GM12874 (cell line): ENCODE results near the gene RASGEF1C.

Experiments
- TF ChIP-seq, protein P1 (sequence below): IDR thresholded peaks from 2 replicates; pipeline ENCODE4 v1.5.1; 2011; ENCODE audit warnings: low read depth, mild to moderate bottlenecking, control low read depth, low read length, moderate library complexity; ENCODE audit not compliant: insufficient read depth

Gene RASGEF1C

GRCh38 chr5:180209137-180209581 is at the start of gene RASGEF1C:
Gene RASGEF1C (minus strand): TSS chr5:180209211. CDS start chr5:180138052, 71,159 bp downstream.
- TF ChIP-seq, protein P1, sequence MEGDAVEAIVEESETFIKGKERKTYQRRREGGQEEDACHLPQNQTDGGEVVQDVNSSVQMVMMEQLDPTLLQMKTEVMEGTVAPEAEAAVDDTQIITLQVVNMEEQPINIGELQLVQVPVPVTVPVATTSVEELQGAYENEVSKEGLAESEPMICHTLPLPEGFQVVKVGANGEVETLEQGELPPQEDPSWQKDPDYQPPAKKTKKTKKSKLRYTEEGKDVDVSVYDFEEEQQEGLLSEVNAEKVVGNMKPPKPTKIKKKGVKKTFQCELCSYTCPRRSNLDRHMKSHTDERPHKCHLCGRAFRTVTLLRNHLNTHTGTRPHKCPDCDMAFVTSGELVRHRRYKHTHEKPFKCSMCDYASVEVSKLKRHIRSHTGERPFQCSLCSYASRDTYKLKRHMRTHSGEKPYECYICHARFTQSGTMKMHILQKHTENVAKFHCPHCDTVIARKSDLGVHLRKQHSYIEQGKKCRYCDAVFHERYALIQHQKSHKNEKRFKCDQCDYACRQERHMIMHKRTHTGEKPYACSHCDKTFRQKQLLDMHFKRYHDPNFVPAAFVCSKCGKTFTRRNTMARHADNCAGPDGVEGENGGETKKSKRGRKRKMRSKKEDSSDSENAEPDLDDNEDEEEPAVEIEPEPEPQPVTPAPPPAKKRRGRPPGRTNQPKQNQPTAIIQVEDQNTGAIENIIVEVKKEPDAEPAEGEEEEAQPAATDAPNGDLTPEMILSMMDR = peak; percentile 18; the same call in 1 of the 2 replicates

GRCh38 chr5:180253036-180253824 is 44.2 kb upstream of the RASGEF1C start:
- TF ChIP-seq, protein P1 = no peak

GRCh38 chr5:180251887-180252286 is 42.9 kb upstream of the RASGEF1C start:
- TF ChIP-seq, protein P1 = no peak

DNA sequence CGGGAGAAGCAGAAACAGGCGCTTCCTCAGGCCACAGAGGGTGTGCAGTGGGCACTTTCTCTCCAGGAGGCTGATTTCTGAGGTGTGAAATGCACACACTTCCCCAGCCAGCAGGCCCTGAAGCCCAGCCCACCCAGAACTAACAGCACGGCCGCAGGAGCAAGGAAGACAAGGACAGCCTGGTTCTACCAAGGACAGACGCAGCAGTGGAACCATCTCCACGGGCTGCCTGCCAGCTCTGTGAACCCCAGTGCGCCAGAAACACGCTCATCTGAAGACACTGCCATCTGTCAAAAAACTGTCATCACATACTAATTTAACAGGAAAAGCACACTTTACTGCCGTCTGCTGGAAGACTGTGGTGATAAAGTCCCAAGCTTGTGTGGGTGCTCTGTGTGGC is 42.1 kb upstream of the RASGEF1C start:
- TF ChIP-seq, protein P1 = no peak

GRCh38 chr5:180250329-180250728 is 41.3 kb upstream of the RASGEF1C start:
- TF ChIP-seq, protein P1 = no peak

DNA sequence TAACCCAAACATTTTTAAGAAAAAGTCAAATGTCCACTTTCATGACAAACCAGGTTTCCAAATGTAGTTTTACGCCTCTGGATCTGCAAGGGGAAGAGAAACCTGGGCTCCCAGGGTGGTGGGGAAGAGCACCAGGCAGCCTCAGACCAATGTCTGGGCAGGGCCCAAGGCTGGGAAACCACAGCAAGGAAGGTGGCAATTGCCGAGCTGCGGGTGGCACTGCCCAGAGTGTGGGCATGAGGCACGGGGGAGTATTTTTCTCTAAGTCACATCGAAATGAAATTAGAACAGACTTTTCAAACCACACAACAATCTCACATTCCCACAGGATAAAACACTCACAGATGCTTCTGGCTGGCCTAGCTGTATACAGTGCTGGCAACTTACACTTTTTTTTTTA is 32.6 kb upstream of the RASGEF1C start:
- TF ChIP-seq, protein P1 = no peak

- TF ChIP-seq, protein P1 = no peak
These were observed 29.6 kb upstream of the RASGEF1C start for GRCh38 chr5:180238631-180239030.
